ENCODE measurements around the gene PACS2. TPM values are rescaled to one million over a fixed set of nuclear protein-coding genes. Genes with fewer than 3 reads are reported as not detected.

The PACS2 gene
- total and polyA plus RNA-seq, 4 experiments from 2014 or later, result 1.9 to 76.6 (median 39.3) TPM

- ChIA-PET POLR2A (ENCODE audit: partially characterized antibody) (interaction anchor here (1.2 kb wide), 1 partner anchor 122 kb away, joined by 3 read pairs; no protein-coding TSS in a partner anchor), CTCF (ENCODE audit: partially characterized antibody) (interaction anchor here (2.9 kb wide), 1 partner anchor 121 kb away, joined by 13 read pairs; no protein-coding TSS in a partner anchor)
- H3K4me3 ChIP-seq (ENCODE audit: low read length in 2 of 2), result no peak overlapping the region
- H3K27ac Mint-ChIP-seq, result peak overlapping the region in 1 of 7 donors; percentile 35
- H3K9me3 ChIP-seq (ENCODE audit: control insufficient read depth in 1 of 2, low read length in 2 of 2), result no peaks in the 10 kb centered on the region
- no peak overlapping the region for H3K27ac ChIP-seq (ENCODE audit: low read depth, low read length)
- intact Hi-C loops (cut with micrococcal nuclease), result no loop called here
- no peaks in the 10 kb centered on the region for H3K36me3 ChIP-seq (ENCODE audit: insufficient read depth, low read length)
- no peaks in the 10 kb centered on the region for H3K27me3 ChIP-seq (ENCODE audit: insufficient read depth, low read length)
- no peak overlapping the region for H3K4me3 Mint-ChIP-seq
- peaks cover 5% of the 10 kb centered on the region in 2 donors for H3K36me3 Mint-ChIP-seq
- H3K9me3 Mint-ChIP-seq, result no peaks in the 10 kb centered on the region
- no peaks in the 10 kb centered on the region for H3K27me3 Mint-ChIP-seq
- DNase-seq, result no peak
- peaks cover 7 to 14% (median 11%) of the 10 kb centered on the region in 4 donors for H3K4me1 Mint-ChIP-seq
- peaks cover 8% of the 10 kb centered on the region for H3K4me1 ChIP-seq (ENCODE audit: insufficient read depth, low read length)
Measured at GRCh38 chr14:105368426-105368825, 53.9 kb downstream of the PACS2 start.

- Histone ChIP-seq H3K4me3 (ENCODE audit: low read length in 2 of 2) (no peak overlapping the region), H3K27me3 (ENCODE audit: insufficient read depth, low read length) (no peaks in the 10 kb centered on the region), H3K4me1 (ENCODE audit: insufficient read depth, low read length) (peaks cover 8% of the 10 kb centered on the region), H3K27ac (ENCODE audit: low read depth, low read length) (no peak overlapping the region), H3K9me3 (ENCODE audit: control insufficient read depth in 1 of 2, low read length in 2 of 2) (no peaks in the 10 kb centered on the region), H3K36me3 (ENCODE audit: insufficient read depth, low read length) (no peaks in the 10 kb centered on the region)
- CTCF ChIA-PET (ENCODE audit: partially characterized antibody), result interaction anchor here (2.9 kb wide), 1 partner anchor 121 kb away, joined by 13 read pairs; no protein-coding TSS in a partner anchor
- Mint-ChIP-seq H3K4me3 (no peak overlapping the region), H3K27ac (no peak overlapping the region), H3K36me3 (peaks cover 4 to 5% of the 10 kb centered on the region in 2 donors), H3K4me1 (peaks cover 3 to 7% (median 5%) of the 10 kb centered on the region in 4 donors), H3K9me3 (no peaks in the 10 kb centered on the region), H3K27me3 (no peaks in the 10 kb centered on the region)
- POLR2A ChIA-PET (ENCODE audit: partially characterized antibody), result interaction anchor here (1.2 kb wide), 1 partner anchor 121 kb away, joined by 3 read pairs; no protein-coding TSS in a partner anchor
- intact Hi-C loops (cut with micrococcal nuclease), result no loop called here
- DNase-seq, result no peak
Measured at GRCh38 chr14:105368910-105369652, 54.5 kb downstream of the PACS2 start.

- H3K4me1 Mint-ChIP-seq, result peaks cover 3 to 6% (median 5%) of the 10 kb centered on the region in 4 donors
- Histone ChIP-seq H3K9me3 (ENCODE audit: control insufficient read depth in 1 of 2, low read length in 2 of 2) (no peaks in the 10 kb centered on the region), H3K4me3 (ENCODE audit: low read length in 2 of 2) (no peak overlapping the region), H3K4me1 (ENCODE audit: insufficient read depth, low read length) (peaks cover 6% of the 10 kb centered on the region), H3K27ac (ENCODE audit: low read depth, low read length) (no peak overlapping the region), H3K36me3 (ENCODE audit: insufficient read depth, low read length) (no peaks in the 10 kb centered on the region), H3K27me3 (ENCODE audit: insufficient read depth, low read length) (no peaks in the 10 kb centered on the region)
- H3K9me3 Mint-ChIP-seq, result no peaks in the 10 kb centered on the region
- ChIA-PET CTCF (ENCODE audit: partially characterized antibody) (interaction anchor here (0.9 to 4.5 kb wide), 12 partner anchors 11 to 168 kb away, joined by 3 to 94 read pairs (median 9); partner anchors contain the start of gene TEDC1), POLR2A (ENCODE audit: partially characterized antibody) (interaction anchor here (1.2 to 2.3 kb wide), 4 partner anchors 120 to 159 kb away, joined by 3 to 56 read pairs (median 5); no protein-coding TSS in a partner anchor)
- no peaks in the 10 kb centered on the region for H3K27me3 Mint-ChIP-seq
- no peak overlapping the region for H3K27ac Mint-ChIP-seq
- no peak for DNase-seq
- H3K36me3 Mint-ChIP-seq, result peaks cover 4 to 5% of the 10 kb centered on the region in 2 donors
- H3K4me3 Mint-ChIP-seq, result no peak overlapping the region
- intact Hi-C loops (cut with micrococcal nuclease), result loop anchor here (2.0 to 10.0 kb wide), 3 partner anchors 29 to 111 kb away; partner anchors contain the start of gene TEX22
Measured at GRCh38 chr14:105369653-105370040, 55.1 kb downstream of the PACS2 start.

- no peaks in the 10 kb centered on the region for H3K4me1 ChIP-seq (ENCODE audit: insufficient read depth, low read length)
- H3K4me3 ChIP-seq (ENCODE audit: low read length in 2 of 2), result no peak overlapping the region
- no peak overlapping the region for H3K27ac Mint-ChIP-seq
- no peaks in the 10 kb centered on the region for H3K27me3 Mint-ChIP-seq
- H3K9me3 Mint-ChIP-seq, result no peaks in the 10 kb centered on the region
- no peaks in the 10 kb centered on the region for H3K36me3 ChIP-seq (ENCODE audit: insufficient read depth, low read length)
- H3K4me1 Mint-ChIP-seq, result peaks cover 9 to 14% (median 13%) of the 10 kb centered on the region in 4 donors
- intact Hi-C loops (cut with micrococcal nuclease), result loop anchor here (10.0 kb wide), 1 partner anchor 70 kb away; no protein-coding TSS in a partner anchor
- DNase-seq, result no peak
- no peaks in the 10 kb centered on the region for H3K27me3 ChIP-seq (ENCODE audit: insufficient read depth, low read length)
- no peak overlapping the region for H3K27ac ChIP-seq (ENCODE audit: low read depth, low read length)
- no peak overlapping the region for H3K4me3 Mint-ChIP-seq
- peaks cover 4 to 5% of the 10 kb centered on the region in 2 donors for H3K36me3 Mint-ChIP-seq
- H3K9me3 ChIP-seq (ENCODE audit: control insufficient read depth in 1 of 2, low read length in 2 of 2), result no peaks in the 10 kb centered on the region
- ChIA-PET POLR2A (ENCODE audit: partially characterized antibody) (interaction anchor here (1.1 to 1.2 kb wide), 2 partner anchors 23 to 116 kb away, joined by 4 read pairs; partner anchors contain the start of gene TEX22), CTCF (ENCODE audit: partially characterized antibody) (interaction anchor here (1.0 to 1.1 kb wide), 3 partner anchors 16 to 154 kb away, joined by 3 to 4 read pairs (median 4); no protein-coding TSS in a partner anchor)
Measured at GRCh38 chr14:105374389-105374788, 59.8 kb downstream of the PACS2 start.

GRCh38 chr14:105375635-105376057 lies 61.1 kb downstream of the PACS2 start:
- intact Hi-C loops (cut with micrococcal nuclease), result loop anchor here (10.0 kb wide), 1 partner anchor 69 kb away; no protein-coding TSS in a partner anchor
- Histone ChIP-seq H3K27ac (ENCODE audit: low read depth, low read length) (no peak overlapping the region), H3K27me3 (ENCODE audit: insufficient read depth, low read length) (no peaks in the 10 kb centered on the region), H3K9me3 (ENCODE audit: control insufficient read depth in 1 of 2, low read length in 2 of 2) (no peaks in the 10 kb centered on the region), H3K36me3 (ENCODE audit: insufficient read depth, low read length) (no peaks in the 10 kb centered on the region), H3K4me1 (ENCODE audit: insufficient read depth, low read length) (no peaks in the 10 kb centered on the region), H3K4me3 (ENCODE audit: low read length in 2 of 2) (no peak overlapping the region)
- DNase-seq, result no peak
- peak overlapping the region in 1 of 7 donors; percentile 44 for H3K27ac Mint-ChIP-seq
- CTCF ChIA-PET (ENCODE audit: partially characterized antibody), result no interaction called here
- no peak overlapping the region for H3K4me3 Mint-ChIP-seq
- no peaks in the 10 kb centered on the region for H3K27me3 Mint-ChIP-seq
- peaks cover 3% of the 10 kb centered on the region in 2 donors for H3K36me3 Mint-ChIP-seq
- peaks cover 9 to 14% (median 12%) of the 10 kb centered on the region in 4 donors for H3K4me1 Mint-ChIP-seq
- POLR2A ChIA-PET (ENCODE audit: partially characterized antibody), result interaction anchor here (1.1 kb wide), 1 partner anchor 114 kb away, joined by 4 read pairs; no protein-coding TSS in a partner anchor
- no peaks in the 10 kb centered on the region for H3K9me3 Mint-ChIP-seq

GRCh38 chr14:105376521-105377440 lies 62.2 kb downstream of the PACS2 start:
- no peaks in the 10 kb centered on the region for H3K36me3 Mint-ChIP-seq
- intact Hi-C loops (cut with micrococcal nuclease), result loop anchor here (10.0 kb wide), 1 partner anchor 68 kb away; no protein-coding TSS in a partner anchor
- no peaks in the 10 kb centered on the region for H3K9me3 Mint-ChIP-seq
- Histone ChIP-seq H3K9me3 (ENCODE audit: control insufficient read depth in 1 of 2, low read length in 2 of 2) (no peaks in the 10 kb centered on the region), H3K36me3 (ENCODE audit: insufficient read depth, low read length) (no peaks in the 10 kb centered on the region), H3K4me1 (ENCODE audit: insufficient read depth, low read length) (no peaks in the 10 kb centered on the region), H3K4me3 (ENCODE audit: low read length in 2 of 2) (no peak overlapping the region), H3K27ac (ENCODE audit: low read depth, low read length) (no peak overlapping the region), H3K27me3 (ENCODE audit: insufficient read depth, low read length) (no peaks in the 10 kb centered on the region)
- H3K27ac Mint-ChIP-seq, result no peak overlapping the region
- no peaks in the 10 kb centered on the region for H3K27me3 Mint-ChIP-seq
- ChIA-PET POLR2A (ENCODE audit: partially characterized antibody) (no interaction called here), CTCF (ENCODE audit: partially characterized antibody) (no interaction called here)
- no peak overlapping the region for H3K4me3 Mint-ChIP-seq
- peaks cover 6 to 8% (median 8%) of the 10 kb centered on the region in 4 donors for H3K4me1 Mint-ChIP-seq
- DNase-seq, result no peak

Measured in CD4-positive, alpha-beta memory T cell (primary cell).